Stimulated activated CD8-positive, alpha-beta memory T cell treated with anti-CD3 and anti-CD28 coated beads, Interleukin-15, amount 100 ng/mL, for 1 hour (primary cell): Measurements from ENCODE around the gene NUTM2B.
"Not testable (repeated sequence)": the region's sequence is repeated elsewhere in the genome, so short reads cannot be mapped to it uniquely, and the experiment has no call there.

ENCODE experiments used
- DNase-seq: peaks from one replicate; pipeline ENCODE4 v3.0.0-alpha.2; 2020; ENCODE audit warnings: low read depth

Gene NUTM2B, protein sequence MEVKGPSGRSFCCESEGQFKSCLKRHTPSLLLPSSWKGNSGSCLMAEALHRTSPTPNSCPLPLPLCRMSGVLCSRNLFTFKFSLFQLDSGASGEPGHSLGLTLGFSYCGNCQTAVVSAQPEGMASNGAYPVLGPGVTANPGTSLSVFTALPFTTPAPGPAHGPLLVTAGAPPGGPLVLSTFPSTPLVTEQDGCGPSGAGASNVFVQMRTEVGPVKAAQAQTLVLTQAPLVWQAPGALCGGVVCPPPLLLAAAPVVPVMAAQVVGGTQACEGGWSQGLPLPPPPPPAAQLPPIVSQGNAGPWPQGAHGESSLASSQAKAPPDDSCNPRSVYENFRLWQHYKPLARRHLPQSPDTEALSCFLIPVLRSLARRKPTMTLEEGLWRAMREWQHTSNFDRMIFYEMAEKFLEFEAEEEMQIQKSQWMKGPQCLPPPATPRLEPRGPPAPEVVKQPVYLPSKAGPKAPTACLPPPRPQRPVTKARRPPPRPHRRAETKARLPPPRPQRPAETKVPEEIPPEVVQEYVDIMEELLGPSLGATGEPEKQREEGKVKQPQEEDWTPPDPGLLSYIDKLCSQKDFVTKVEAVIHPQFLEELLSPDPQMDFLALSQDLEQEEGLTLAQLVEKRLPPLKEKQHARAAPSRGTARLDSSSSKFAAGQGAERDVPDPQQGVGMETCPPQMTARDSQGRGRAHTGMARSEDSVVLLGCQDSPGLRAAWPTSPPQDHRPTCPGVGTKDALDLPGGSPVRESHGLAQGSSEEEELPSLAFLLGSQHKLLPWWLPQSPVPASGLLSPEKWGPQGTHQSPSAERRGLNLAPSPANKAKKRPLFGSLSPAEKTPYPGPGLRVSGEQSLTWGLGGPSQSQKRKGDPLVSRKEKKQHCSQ

GRCh38 chr10:79702927-79703326 lies at the start of gene NUTM2B:
TSS of gene NUTM2B (plus strand) at chr10:79703227. CDS start at chr10:79703610, 383 bp downstream.
- not testable (repeated sequence) for DNase-seq

DNA sequence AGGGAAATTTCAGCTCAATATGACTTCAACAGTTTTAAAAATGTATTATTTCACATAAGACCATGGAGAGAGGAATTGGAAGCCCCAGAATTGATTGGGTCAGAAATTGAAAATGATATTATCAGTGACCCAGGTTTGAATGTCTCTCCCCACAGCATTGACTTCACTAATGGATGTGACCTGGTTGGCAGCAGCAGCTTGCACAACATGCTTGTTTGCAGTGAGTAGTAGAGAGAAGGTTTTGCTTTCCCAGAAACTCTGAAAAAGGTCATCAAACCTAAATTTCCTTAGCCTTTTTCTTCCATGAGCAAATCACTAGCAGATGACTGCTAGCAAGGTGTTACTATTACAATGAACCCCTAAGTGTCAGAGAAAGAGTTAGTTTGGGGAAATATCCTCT lies 39.7 kb upstream of the NUTM2B start:
- DNase-seq = not testable (repeated sequence)

DNA sequence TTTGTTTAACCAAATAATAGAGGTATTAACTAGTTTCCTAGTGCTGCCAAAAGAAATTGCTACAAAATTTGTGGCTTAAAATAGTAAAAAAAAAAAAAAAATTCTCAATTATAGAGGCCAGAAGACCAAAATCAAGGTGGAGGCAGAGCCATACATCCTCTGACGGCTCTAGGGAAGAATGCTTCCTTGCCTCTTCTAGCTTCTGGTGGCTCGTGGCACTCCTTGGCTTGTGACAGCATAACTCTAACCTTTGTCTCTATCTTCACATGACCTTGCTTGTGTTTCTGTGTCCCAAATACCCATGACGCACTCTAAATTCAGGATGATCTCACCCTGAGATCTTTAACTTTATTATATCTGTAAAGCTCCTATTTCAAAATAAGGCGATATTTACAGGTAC lies 38.3 kb upstream of the NUTM2B start:
- DNase-seq = not testable (repeated sequence)

DNA sequence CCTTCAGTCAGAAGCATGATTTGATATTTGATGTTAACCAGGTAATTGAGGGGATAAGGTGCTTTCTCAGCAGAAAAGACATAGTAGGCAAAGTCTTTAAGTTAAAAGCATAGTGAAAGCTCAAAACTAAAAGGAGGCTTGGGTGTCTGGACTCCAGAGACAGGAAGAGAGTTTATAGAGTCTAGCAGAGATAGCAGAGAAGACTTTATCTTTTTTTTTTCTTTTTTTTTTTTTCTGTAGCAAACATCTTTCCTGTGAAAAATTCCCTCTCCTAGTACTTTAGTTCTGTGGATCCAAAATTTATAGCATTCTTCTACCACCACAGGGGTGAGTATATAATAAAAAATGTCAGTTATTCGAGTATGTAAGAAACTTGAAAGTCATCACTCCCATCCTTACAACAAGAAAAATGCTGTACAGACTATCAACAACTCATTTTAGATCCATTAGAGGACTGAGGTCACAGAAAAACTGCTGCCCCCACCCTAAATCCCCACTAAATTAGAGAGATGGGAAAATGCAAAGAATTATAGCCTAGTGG lies 33.7 kb upstream of the NUTM2B start:
- not testable (repeated sequence) for DNase-seq

- not testable (repeated sequence) for DNase-seq
Observed at GRCh38 chr10:79674878-79675277, 28.1 kb upstream of the NUTM2B start.

DNA sequence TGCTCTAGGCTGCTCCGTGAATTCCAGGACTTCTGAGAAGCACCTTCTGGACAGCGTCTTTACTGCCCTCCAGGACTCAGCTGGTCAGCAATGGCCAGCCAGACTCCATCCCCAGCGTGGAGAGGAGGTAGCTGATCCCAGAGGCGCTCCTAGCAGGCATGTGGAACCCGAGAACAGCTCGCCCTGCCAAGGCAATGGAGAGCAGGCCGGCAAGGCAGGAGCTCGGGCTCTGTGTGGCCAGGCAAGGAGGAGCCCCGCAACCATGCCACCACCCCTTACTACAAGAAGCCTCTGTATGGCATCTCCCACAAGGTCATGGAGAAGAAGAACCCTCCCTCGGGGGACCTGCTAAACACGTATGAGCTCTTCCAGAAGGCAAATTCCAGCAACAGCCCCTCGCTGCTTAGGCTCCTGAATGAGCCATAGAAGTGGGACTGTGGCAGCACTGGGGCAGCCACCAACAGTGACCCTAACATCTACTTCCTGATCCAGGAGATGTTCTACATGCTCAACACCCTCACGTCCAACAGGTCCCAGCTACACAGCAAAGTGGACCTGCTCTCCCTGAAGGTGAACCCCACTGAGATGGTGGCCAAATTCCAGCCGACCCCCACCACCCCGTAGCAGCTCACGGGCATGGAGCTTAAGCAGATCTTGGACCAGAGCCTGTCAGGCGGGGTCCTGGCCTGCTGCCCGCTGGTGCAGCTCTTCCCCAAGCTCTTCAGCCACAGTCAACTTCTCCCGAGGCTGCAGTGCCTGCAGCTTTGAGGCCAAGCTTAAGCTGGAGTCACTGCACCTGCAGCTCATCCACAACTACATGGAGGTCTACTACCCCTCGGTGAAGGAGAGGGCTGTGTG lies 19.8 kb upstream of the NUTM2B start:
- not testable (repeated sequence) for DNase-seq

GRCh38 chr10:79683884-79684720 lies 18.9 kb upstream of the NUTM2B start:
- DNase-seq = not testable (repeated sequence)

GRCh38 chr10:79685044-79685685 lies 17.9 kb upstream of the NUTM2B start:
- not testable (repeated sequence) for DNase-seq

DNA sequence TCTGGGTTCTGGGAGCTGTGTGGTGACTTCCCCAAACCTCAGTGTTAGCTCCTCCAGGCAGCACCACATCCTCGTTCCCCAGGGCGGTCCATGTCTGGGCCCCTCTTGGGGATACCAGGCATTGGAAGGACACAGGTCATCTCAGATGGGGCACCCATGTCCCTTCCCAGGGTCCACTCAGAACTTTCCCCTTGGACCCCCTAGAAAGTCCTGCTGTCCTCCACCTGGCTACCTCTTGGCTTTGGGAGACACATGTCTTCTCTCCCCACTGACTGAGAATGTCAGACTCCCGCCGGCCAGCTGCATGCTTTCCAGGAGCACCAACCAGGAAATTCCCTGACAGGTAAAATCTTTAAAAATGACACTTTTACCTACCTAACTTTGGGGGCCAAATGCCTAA lies 16.4 kb upstream of the NUTM2B start:
- not testable (repeated sequence) for DNase-seq

- not testable (repeated sequence) for DNase-seq
Observed at GRCh38 chr10:79687406-79688150, 15.4 kb upstream of the NUTM2B start.

- DNase-seq = not testable (repeated sequence)
Observed at GRCh38 chr10:79688798-79689197, 14.2 kb upstream of the NUTM2B start.

DNA sequence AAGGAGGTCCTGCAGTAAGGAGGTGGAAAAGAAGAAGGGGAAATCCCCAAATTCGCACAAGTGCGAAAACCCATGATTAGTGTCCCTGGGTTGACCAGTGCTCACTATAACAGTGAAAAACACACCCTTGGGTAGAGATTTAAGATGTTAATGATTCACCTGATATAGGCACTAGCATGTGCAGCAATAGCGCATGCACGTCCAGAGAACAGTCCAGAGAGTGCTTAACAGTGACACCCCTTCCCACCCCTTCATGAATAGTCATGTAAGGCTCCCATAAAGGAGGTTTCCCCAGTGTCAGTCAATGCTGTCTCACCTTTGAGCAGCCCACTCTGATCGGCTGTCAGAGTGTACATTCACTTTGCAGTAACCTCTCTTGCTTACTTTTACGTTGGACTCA lies 6.4 kb upstream of the NUTM2B start:
- DNase-seq = not testable (repeated sequence)

DNA sequence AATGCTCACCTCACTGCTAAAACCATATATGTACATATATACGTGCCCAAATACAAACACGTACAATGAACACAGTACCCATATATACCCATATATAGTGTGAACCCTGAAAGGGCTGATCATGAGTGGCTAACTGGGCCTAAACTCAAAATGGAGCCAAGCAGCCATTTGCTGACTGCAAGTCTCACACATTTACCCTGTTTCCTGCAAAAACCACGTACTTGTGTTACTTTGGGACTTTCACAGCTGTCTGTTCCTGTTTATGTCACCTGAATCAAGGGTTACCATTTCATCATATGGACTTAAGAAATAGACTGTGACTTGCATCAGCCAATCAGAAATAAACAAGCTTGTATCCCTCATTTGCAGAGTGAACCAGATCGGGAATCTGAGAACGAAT lies 5.9 kb upstream of the NUTM2B start:
- DNase-seq = not testable (repeated sequence)

- not testable (repeated sequence) for DNase-seq
Observed at GRCh38 chr10:79700381-79700944, 2.6 kb upstream of the NUTM2B start.

- DNase-seq = not testable (repeated sequence)
Observed at GRCh38 chr10:79707017-79707416, 4.0 kb downstream of the NUTM2B start.

DNA sequence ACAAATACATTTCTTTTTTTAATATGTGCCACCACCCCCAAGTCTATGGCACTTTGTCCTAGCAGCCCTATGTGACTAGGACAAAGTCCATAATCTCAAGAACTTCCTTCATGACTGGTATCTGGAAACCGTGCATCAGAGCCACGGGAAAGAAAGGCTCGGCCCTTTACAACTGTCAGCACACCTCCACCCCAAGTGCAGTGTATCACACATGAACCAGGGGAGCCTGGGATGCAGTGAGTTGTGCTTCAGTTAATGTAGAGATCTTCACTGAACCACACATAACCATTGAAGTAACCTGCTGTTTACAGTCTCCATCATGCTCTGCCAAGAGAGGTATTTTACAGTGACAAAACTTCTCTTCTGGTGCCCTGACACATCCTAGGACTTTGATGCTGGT lies 11.9 kb downstream of the NUTM2B start:
- DNase-seq = not testable (repeated sequence)

GRCh38 chr10:79716917-79717579 lies 14.0 kb downstream of the NUTM2B start:
- not testable (repeated sequence) for DNase-seq

DNA sequence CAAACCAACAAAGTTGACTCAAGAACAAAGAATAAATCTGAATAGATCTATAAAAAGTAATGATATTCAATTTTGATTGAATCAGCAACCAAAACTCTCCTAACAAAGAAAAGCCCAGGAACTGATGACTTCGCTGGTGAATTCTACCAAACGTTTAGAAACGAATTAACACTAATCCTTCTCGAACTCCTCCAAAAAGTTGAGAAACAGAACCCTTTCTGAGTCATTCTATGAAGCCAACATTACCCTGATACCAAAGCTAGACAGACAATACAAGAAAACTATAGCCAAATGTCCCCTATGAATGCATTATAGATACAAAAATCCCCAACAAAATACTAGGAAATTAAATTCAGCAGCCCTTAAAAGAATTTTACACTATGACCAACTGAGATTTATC lies 17.0 kb downstream of the NUTM2B start:
- not testable (repeated sequence) for DNase-seq
